ENCODE measurements around the gene TSPAN9. TPM values are rescaled to one million over a fixed set of nuclear protein-coding genes. Genes with fewer than 3 reads are reported as not detected.

Gene TSPAN9
- total and polyA plus RNA-seq, 2 experiments from 2014 or later: 6.0 to 31.5 TPM

- TF ChIP-seq ZNF462 (CRISPR knock-in tag; IDR thresholded peaks at IDR 0.05) (no peak), EZH2 (IDR thresholded peaks at IDR 0.05; ENCODE audit: low read depth, unreplicated experiment) (no peak), REST (IDR thresholded peaks at IDR 0.05; ENCODE audit: unreplicated experiment) (no peak), EZH2phosphoT487 (IDR thresholded peaks at IDR 0.05; ENCODE audit: unreplicated experiment) (no peak)
Observed at GRCh38 chr12:3277306-3277943, 200.2 kb downstream of the TSPAN9 start (continued).
